Liver (tissue), 3 donors: Measurements from ENCODE around the gene POLDIP2.

Source experiments
- GABPA ChIP-seq, 2 donors: IDR thresholded peaks in 1 of 2; conservative IDR thresholded peaks in 1 of 2; 2 replicates each; pipeline ENCODE4 v1.6.1; 2016; ENCODE audit warnings: antibody characterized with exemption in 2 of 2, mild to moderate bottlenecking in 1 of 2, moderate library complexity in 1 of 2
- TF ChIP-seq, protein P1 (sequence below): fragments of 150-350 bp; IDR thresholded peaks from 2 replicates; pipeline ENCODE4 v1.5.1; 2017; ENCODE audit warnings: improper control_type of control experiment, low read depth, low read length; ENCODE audit not compliant: missing input control
- donor health status: healthy.
- donor health status: healthy.

DNA sequence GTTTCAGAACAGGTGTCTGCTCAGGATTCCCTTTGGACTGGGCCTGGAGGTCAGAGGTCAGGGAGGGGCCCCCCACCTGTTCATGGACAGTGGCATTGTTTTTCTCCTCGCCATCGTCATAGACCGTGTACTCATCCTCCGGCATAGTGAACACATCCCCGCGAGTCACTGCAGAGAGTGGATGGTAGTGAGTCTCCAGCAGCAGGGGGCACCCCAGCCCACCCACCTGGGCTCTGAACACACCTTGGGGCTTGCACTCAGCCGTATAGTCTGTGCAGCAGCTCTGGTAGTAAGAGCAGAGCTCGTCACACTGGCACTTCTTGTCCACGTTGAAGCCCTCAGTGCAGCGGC, 12.3 kb upstream of the POLDIP2 start:
- TF ChIP-seq, protein P1, sequence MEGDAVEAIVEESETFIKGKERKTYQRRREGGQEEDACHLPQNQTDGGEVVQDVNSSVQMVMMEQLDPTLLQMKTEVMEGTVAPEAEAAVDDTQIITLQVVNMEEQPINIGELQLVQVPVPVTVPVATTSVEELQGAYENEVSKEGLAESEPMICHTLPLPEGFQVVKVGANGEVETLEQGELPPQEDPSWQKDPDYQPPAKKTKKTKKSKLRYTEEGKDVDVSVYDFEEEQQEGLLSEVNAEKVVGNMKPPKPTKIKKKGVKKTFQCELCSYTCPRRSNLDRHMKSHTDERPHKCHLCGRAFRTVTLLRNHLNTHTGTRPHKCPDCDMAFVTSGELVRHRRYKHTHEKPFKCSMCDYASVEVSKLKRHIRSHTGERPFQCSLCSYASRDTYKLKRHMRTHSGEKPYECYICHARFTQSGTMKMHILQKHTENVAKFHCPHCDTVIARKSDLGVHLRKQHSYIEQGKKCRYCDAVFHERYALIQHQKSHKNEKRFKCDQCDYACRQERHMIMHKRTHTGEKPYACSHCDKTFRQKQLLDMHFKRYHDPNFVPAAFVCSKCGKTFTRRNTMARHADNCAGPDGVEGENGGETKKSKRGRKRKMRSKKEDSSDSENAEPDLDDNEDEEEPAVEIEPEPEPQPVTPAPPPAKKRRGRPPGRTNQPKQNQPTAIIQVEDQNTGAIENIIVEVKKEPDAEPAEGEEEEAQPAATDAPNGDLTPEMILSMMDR, result no peak
- TF ChIP-seq GABPA (IDR thresholded peaks at IDR 0.05 in 1 of 2, conservative IDR thresholded peaks at IDR 0.05 in 1 of 2), result no peak
